Peyer's patch (tissue), 4 donors: Measurements from ENCODE around the gene ACP1. TPM values are rescaled to one million over a fixed set of nuclear protein-coding genes. Genes with fewer than 3 reads are reported as not detected.
A peak's percentile ranks its signal among the peaks of the same experiment; 100 is the strongest.

Source experiments
- DNase-seq, 3 donors: peaks; one replicate each; pipeline ENCODE4 v3.0.0-alpha.2; 2017 to 2019
- H3K27ac ChIP-seq, 4 donors: fragments of 200-600 bp; sonication (generic); one replicate each; pipeline ENCODE4 v1.5.1; 2016 to 2019
- H3K27me3 ChIP-seq, 2 donors: fragments of 200-600 bp; sonication (generic); one replicate each; pipeline ENCODE4 v1.5.1; 2019
- H3K36me3 ChIP-seq, 3 donors: fragments of 200-600 bp; sonication (generic); one replicate each; pipeline ENCODE4 v1.5.1; 2016 to 2019
- H3K4me1 ChIP-seq, 4 donors: fragments of 200-600 bp; sonication (generic); one replicate each; pipeline ENCODE4 v1.5.1; 2016 to 2019
- H3K4me3 ChIP-seq, 4 donors: fragments of 200-600 bp; sonication (generic); 1 replicate in 3 of 4; 2 replicates in 1 of 4; pipeline ENCODE4 v1.5.1; 2016 to 2019; ENCODE audit warnings: mild to moderate bottlenecking in 1 of 4
- H3K9me3 ChIP-seq, 4 donors: fragments of 200-600 bp; sonication (generic); one replicate each; pipeline ENCODE4 v1.5.1; 2016 to 2019; ENCODE audit warnings: mild to moderate bottlenecking in 1 of 4
- CTCF ChIP-seq, 6 experiments: fragments of 450-650 bp in 4 of 6; fragments of 200-600 bp in 2 of 6; sonication (generic) in 1 of 6; IDR thresholded peaks; one replicate each; pipeline ENCODE4 v1.5.1; 2017 to 2019; ENCODE audit warnings: antibody characterized with exemption in 6 of 6, mild to moderate bottlenecking in 3 of 6, moderate library complexity in 1 of 6
- POLR2A ChIP-seq, 2 donors: fragments of 450-650 bp; IDR thresholded peaks; one replicate each; pipeline ENCODE4 v1.5.1; 2017; ENCODE audit warnings: antibody characterized with exemption in 2 of 2, mild to moderate bottlenecking in 2 of 2, moderate library complexity in 2 of 2
- total RNA-seq, 4 donors: library from RNA; depleted of rRNA; stranded (reverse); fragments of >200 nt; gene quantifications; one replicate each; pipeline ENCODE4 v1.1.0, GENCODE V29; 2016

ACP1 gene
- total RNA-seq, 4 donors from 2014 or later, result 39.6 to 88.1 (median 63.5) TPM

- H3K27me3 ChIP-seq, result no peaks in the 10 kb centered on the region
- H3K9me3 ChIP-seq, result no peaks in the 10 kb centered on the region
- H3K4me3 ChIP-seq, result no peak overlapping the region
- no peak overlapping the region for H3K27ac ChIP-seq
- TF ChIP-seq POLR2A (IDR thresholded peaks at IDR 0.05), result no peak
- no peak for TF ChIP-seq CTCF (IDR thresholded peaks at IDR 0.05)
- DNase-seq, result no peak
- H3K4me1 ChIP-seq, result peaks cover 0 to 27% (median 1%) of the 10 kb centered on the region in 4 donors
- peaks cover 0 to 11% (median 0%) of the 10 kb centered on the region in 3 donors for H3K36me3 ChIP-seq
These were observed 4.7 kb downstream of the ACP1 start for GRCh38 chr2:269356-270030.

DNA sequence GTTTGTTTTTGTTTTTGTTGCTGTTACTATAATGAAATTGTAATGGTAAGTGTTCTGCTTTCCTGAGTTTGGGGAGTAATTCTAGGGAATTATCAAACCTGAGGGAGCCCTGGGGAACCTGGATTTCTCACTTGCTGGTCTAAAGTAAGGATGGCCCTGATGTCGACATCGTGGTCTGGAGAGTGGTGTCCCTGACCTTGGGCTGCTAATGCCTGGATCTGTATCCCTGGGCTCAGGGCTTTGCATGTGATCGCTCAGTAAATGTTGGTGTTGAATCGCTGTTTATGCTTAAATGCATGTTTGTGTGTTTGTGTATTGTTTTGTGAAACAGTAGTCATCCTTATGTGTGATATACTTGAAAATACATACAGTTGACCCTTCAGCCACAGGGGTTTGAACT, 6.1 kb downstream of the ACP1 start:
- Histone ChIP-seq H3K27ac (no peak overlapping the region), H3K4me1 (peaks cover 0 to 22% (median 0%) of the 10 kb centered on the region in 4 donors), H3K9me3 (no peaks in the 10 kb centered on the region), H3K36me3 (peaks cover 0 to 17% (median 0%) of the 10 kb centered on the region in 3 donors), H3K27me3 (no peaks in the 10 kb centered on the region), H3K4me3 (no peak overlapping the region)
- TF ChIP-seq CTCF (IDR thresholded peaks at IDR 0.05) (no peak), POLR2A (IDR thresholded peaks at IDR 0.05) (no peak)
- DNase-seq, result no peak

- Histone ChIP-seq H3K27ac (no peak overlapping the region), H3K36me3 (peaks cover 0 to 23% (median 0%) of the 10 kb centered on the region in 3 donors), H3K4me3 (no peak overlapping the region), H3K27me3 (no peaks in the 10 kb centered on the region), H3K4me1 (peaks cover 0 to 12% (median 0%) of the 10 kb centered on the region in 4 donors), H3K9me3 (no peaks in the 10 kb centered on the region)
- no peak for TF ChIP-seq POLR2A (IDR thresholded peaks at IDR 0.05)
- TF ChIP-seq CTCF (IDR thresholded peaks at IDR 0.05), result no peak
- DNase-seq, result no peak
These were observed 7.2 kb downstream of the ACP1 start for GRCh38 chr2:271917-272316.

DNA sequence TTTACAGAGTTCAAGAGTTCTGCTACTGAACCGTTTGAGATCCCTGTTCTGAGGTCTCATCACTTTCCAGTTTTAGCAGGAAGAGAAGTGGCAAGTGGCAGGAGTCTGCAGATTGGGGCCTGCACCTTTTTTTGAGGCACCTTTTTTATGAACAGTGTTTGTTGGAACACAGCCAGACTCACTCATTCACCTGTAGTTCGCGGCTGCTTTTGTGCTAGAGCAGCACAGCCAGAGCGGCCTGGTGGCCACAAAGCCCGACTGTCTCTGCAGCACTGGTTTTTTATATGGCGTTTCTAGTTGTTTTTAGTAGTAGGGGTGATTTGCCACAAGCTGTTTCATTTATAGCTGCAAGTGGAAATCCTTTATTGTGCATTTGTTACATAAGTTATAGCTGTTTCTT, 8.6 kb downstream of the ACP1 start:
- TF ChIP-seq CTCF (IDR thresholded peaks at IDR 0.05) (no peak), POLR2A (IDR thresholded peaks at IDR 0.05) (no peak)
- Histone ChIP-seq H3K27ac (no peak overlapping the region), H3K27me3 (no peaks in the 10 kb centered on the region), H3K4me1 (peaks cover 0 to 10% (median 0%) of the 10 kb centered on the region in 4 donors), H3K4me3 (no peak overlapping the region), H3K36me3 (peaks cover 0 to 37% (median 0%) of the 10 kb centered on the region in 3 donors), H3K9me3 (no peaks in the 10 kb centered on the region)
- no peak for DNase-seq

DNA sequence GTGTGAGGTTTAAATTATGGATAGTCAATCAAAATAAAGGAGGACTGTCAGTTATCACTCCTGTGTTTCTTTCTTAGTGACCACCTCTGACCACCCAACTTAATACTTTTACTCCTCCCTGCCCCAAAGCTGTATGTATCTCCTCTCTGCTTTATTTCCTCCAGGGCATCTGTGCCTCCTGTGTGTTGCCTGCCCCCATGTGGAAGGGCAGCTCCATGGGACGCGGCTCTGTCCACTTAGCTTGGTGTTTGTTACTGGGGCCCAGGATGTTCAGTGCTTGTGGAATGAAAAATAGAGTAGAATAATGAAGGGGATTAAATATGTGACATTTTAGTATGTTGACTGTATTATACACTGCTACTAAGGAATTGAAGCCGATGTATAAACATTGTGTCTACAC, 9.8 kb downstream of the ACP1 start:
- peak in 1 of 6 experiments; percentile 10 for TF ChIP-seq CTCF (IDR thresholded peaks at IDR 0.05)
- TF ChIP-seq POLR2A (IDR thresholded peaks at IDR 0.05), result no peak
- Histone ChIP-seq H3K9me3 (no peaks in the 10 kb centered on the region), H3K4me3 (no peak overlapping the region), H3K27ac (no peak overlapping the region), H3K36me3 (peaks cover 0 to 48% (median 0%) of the 10 kb centered on the region in 3 donors), H3K27me3 (no peaks in the 10 kb centered on the region), H3K4me1 (peaks cover 0 to 5% (median 0%) of the 10 kb centered on the region in 4 donors)
- DNase-seq, result no peak
